HEK293 (cell line): ENCODE data around the gene AURKB.
A peak's percentile ranks its signal among the peaks of the same experiment; 100 is the strongest.

ENCODE experiments used
- EGR2 ChIP-seq: fragments of 450-650 bp; formaldehyde crosslinking; IDR thresholded peaks from 2 replicates; pipeline ENCODE4 v1.5.1; 2016; ENCODE audit warnings: low read depth, missing biosample characterization, missing genetic modification characterization
- IKZF3 ChIP-seq: fragments of 450-650 bp; IDR thresholded peaks from 2 replicates; pipeline ENCODE4 v1.5.0; 2018; ENCODE audit warnings: missing biosample characterization, mild to moderate bottlenecking, missing genetic modification characterization, moderate library complexity
- KLF10 ChIP-seq: fragments of 450-650 bp; IDR thresholded peaks from 2 replicates; pipeline ENCODE4 v1.5.1; 2018; ENCODE audit warnings: missing biosample characterization, mild to moderate bottlenecking, missing genetic modification characterization
- KLF8 ChIP-seq: fragments of 450-650 bp; formaldehyde crosslinking; IDR thresholded peaks from 2 replicates; pipeline ENCODE4 v1.5.1; 2016; ENCODE audit warnings: missing biosample characterization, missing genetic modification characterization
- MZF1 ChIP-seq: fragments of 450-650 bp; formaldehyde crosslinking; IDR thresholded peaks from 2 replicates; pipeline ENCODE4 v1.5.1; 2017; ENCODE audit warnings: missing biosample characterization, missing genetic modification characterization, borderline replicate concordance
- PRDM1 ChIP-seq: fragments of 450-650 bp; formaldehyde crosslinking; IDR thresholded peaks from 2 replicates; pipeline ENCODE4; 2016; ENCODE audit warnings: missing biosample characterization, missing genetic modification characterization
- PRDM10 ChIP-seq: fragments of 450-650 bp; formaldehyde crosslinking; IDR thresholded peaks from 2 replicates; pipeline ENCODE4 v1.5.1; 2016; ENCODE audit warnings: missing biosample characterization, missing genetic modification characterization
- SALL2 ChIP-seq: fragments of 450-650 bp; formaldehyde crosslinking; IDR thresholded peaks from 2 replicates; pipeline ENCODE4 v1.5.0; 2017; ENCODE audit warnings: missing biosample characterization, mild to moderate bottlenecking, missing genetic modification characterization, borderline replicate concordance
- SCRT1 ChIP-seq: fragments of 450-650 bp; formaldehyde crosslinking; IDR thresholded peaks from 2 replicates; pipeline ENCODE4 v1.5.1; 2016; ENCODE audit warnings: missing biosample characterization, missing genetic modification characterization, borderline replicate concordance
- SETDB1 ChIP-seq: IDR thresholded peaks from one replicate; pipeline ENCODE4 v1.6.1; 2017; ENCODE audit warnings: mild to moderate bottlenecking, low read length, moderate library complexity, mixed read lengths; ENCODE audit not compliant: insufficient read length
- SP7 ChIP-seq: fragments of 450-650 bp; formaldehyde crosslinking; IDR thresholded peaks from 2 replicates; pipeline ENCODE4 v1.5.1; 2016; ENCODE audit warnings: missing biosample characterization, missing genetic modification characterization
- YY1 ChIP-seq: fragments of 450-650 bp; formaldehyde crosslinking; IDR thresholded peaks from 2 replicates; pipeline ENCODE4 v1.5.1; 2018; ENCODE audit warnings: missing biosample characterization, missing genetic modification characterization
- ZBTB48 ChIP-seq: fragments of 450-650 bp; formaldehyde crosslinking; IDR thresholded peaks from 2 replicates; pipeline ENCODE4 v1.5.1; 2016; ENCODE audit warnings: missing biosample characterization, missing genetic modification characterization
- ZEB2 ChIP-seq: fragments of 450-650 bp; formaldehyde crosslinking; IDR thresholded peaks from 2 replicates; pipeline ENCODE4 v1.5.1; 2016; ENCODE audit warnings: missing biosample characterization, missing genetic modification characterization
- ZFP69B ChIP-seq: fragments of 450-650 bp; formaldehyde crosslinking; IDR thresholded peaks from 2 replicates; pipeline ENCODE4 v1.5.1; 2016; ENCODE audit warnings: missing biosample characterization, missing genetic modification characterization
- ZNF280D ChIP-seq: fragments of 450-650 bp; formaldehyde crosslinking; IDR thresholded peaks from 2 replicates; pipeline ENCODE4 v1.5.1; 2016; ENCODE audit warnings: missing biosample characterization, missing genetic modification characterization
- ZNF354C ChIP-seq: fragments of 450-650 bp; formaldehyde crosslinking; IDR thresholded peaks from 2 replicates; pipeline ENCODE4 v1.5.1; 2016; ENCODE audit warnings: missing biosample characterization, missing genetic modification characterization, low read depth, borderline replicate concordance
- ZNF488 ChIP-seq: fragments of 450-650 bp; formaldehyde crosslinking; IDR thresholded peaks from 2 replicates; pipeline ENCODE4 v1.5.1; 2016; ENCODE audit warnings: missing biosample characterization, missing genetic modification characterization
- ZNF501 ChIP-seq: fragments of 450-650 bp; formaldehyde crosslinking; IDR thresholded peaks from 2 replicates; pipeline ENCODE4 v1.5.1; 2016; ENCODE audit warnings: missing biosample characterization, missing genetic modification characterization
- ZNF513 ChIP-seq: fragments of 450-650 bp; IDR thresholded peaks from 2 replicates; pipeline ENCODE4 v1.5.1; 2018; ENCODE audit warnings: missing biosample characterization, missing genetic modification characterization
- ZNF558 ChIP-seq: fragments of 450-650 bp; formaldehyde crosslinking; IDR thresholded peaks from 2 replicates; pipeline ENCODE4 v1.5.1; 2016; ENCODE audit warnings: missing biosample characterization, missing genetic modification characterization
- ZNF626 ChIP-seq: fragments of 450-650 bp; sonication (Bioruptor Pico); formaldehyde crosslinking; IDR thresholded peaks from 2 replicates; pipeline ENCODE4 v1.5.1; 2018; ENCODE audit warnings: missing biosample characterization, missing genetic modification characterization, inconsistent platforms
- ZNF639 ChIP-seq: fragments of 450-650 bp; formaldehyde crosslinking; IDR thresholded peaks from 2 replicates; pipeline ENCODE4 v1.5.1; 2016; ENCODE audit warnings: missing biosample characterization, missing genetic modification characterization
- ZNF664 ChIP-seq: fragments of 450-650 bp; formaldehyde crosslinking; IDR thresholded peaks from 2 replicates; pipeline ENCODE4 v1.5.1; 2016; ENCODE audit warnings: missing biosample characterization, missing genetic modification characterization
- ZNF76 ChIP-seq: fragments of 450-650 bp; formaldehyde crosslinking; IDR thresholded peaks from 2 replicates; pipeline ENCODE4; 2016; ENCODE audit warnings: low read depth, missing biosample characterization, missing genetic modification characterization, borderline replicate concordance
- ZSCAN30 ChIP-seq: fragments of 450-650 bp; IDR thresholded peaks from 2 replicates; pipeline ENCODE4 v1.5.1; 2018; ENCODE audit warnings: missing biosample characterization, mild to moderate bottlenecking, missing genetic modification characterization, moderate library complexity

Gene AURKB

GRCh38 chr17:8221663-8222379 is 11.4 kb upstream of the AURKB start (continued):
- peak; percentile 76; the same call in 1 of the 2 replicates for TF ChIP-seq SCRT1
- peak; percentile 2; the same call in 1 of the 2 replicates for TF ChIP-seq ZEB2
- TF ChIP-seq YY1, result peak; percentile 62
- no peak for TF ChIP-seq ZNF354C
- peak; percentile 32 for TF ChIP-seq ZNF76 (tag by site-specific recombination)
- peak; percentile 87; the same call in 1 of the 2 replicates for TF ChIP-seq ZBTB48 (tag by site-specific recombination)
- TF ChIP-seq ZSCAN30 (tag by site-specific recombination), result peak; percentile 95
- peak; percentile 86 for TF ChIP-seq ZNF558
- TF ChIP-seq ZNF501 (tag by site-specific recombination), result 0 out of 2 replicates have a peak, but pooled peaks have one; percentile 1
- TF ChIP-seq IKZF3, result peak; percentile 71
- TF ChIP-seq ZFP69B (tag by site-specific recombination), result peak; percentile 78
- TF ChIP-seq ZNF513 (tag by site-specific recombination), result peak; percentile 52
- TF ChIP-seq PRDM1 (tag by site-specific recombination), result peak; percentile 84
- 0 out of 2 replicates have a peak, but pooled peaks have one; percentile 21 for TF ChIP-seq ZNF664
- TF ChIP-seq EGR2 (tag by site-specific recombination), result 0 out of 2 replicates have a peak, but pooled peaks have one; percentile 7
- TF ChIP-seq PRDM10 (tag by site-specific recombination), result peak; percentile 59
- peak; percentile 10; the same call in 1 of the 2 replicates for TF ChIP-seq SP7 (tag by site-specific recombination)
- 0 out of 2 replicates have a peak, but pooled peaks have one; percentile 61 for TF ChIP-seq ZNF280D (tag by site-specific recombination)
- TF ChIP-seq ZNF626 (tag by site-specific recombination), result peak; percentile 25; the same call in 1 of the 2 replicates
- TF ChIP-seq MZF1 (tag by site-specific recombination), result peak; percentile 47; the same call in 1 of the 2 replicates
- peak; percentile 46; the same call in 1 of the 2 replicates for TF ChIP-seq ZNF639 (tag by site-specific recombination)
- no peak for TF ChIP-seq ZNF488
- no peak for TF ChIP-seq SETDB1
- peak; percentile 38 for TF ChIP-seq KLF10
- peak; percentile 59; the same call in 1 of the 2 replicates for TF ChIP-seq KLF8 (tag by site-specific recombination)
- 0 out of 2 replicates have a peak, but pooled peaks have one; percentile 58 for TF ChIP-seq SALL2 (tag by site-specific recombination)
